ENCODE measurements around the gene C12orf57. TPM values are rescaled to one million over a fixed set of nuclear protein-coding genes. Genes with fewer than 3 reads are reported as not detected.

C12orf57 gene
- total and polyA plus RNA-seq, 9 of the 15 experiments (the other 6 are each of a cell fraction or from before 2014, with no cell fraction given), result 26.7 to 191 (median 107) TPM

DNA sequence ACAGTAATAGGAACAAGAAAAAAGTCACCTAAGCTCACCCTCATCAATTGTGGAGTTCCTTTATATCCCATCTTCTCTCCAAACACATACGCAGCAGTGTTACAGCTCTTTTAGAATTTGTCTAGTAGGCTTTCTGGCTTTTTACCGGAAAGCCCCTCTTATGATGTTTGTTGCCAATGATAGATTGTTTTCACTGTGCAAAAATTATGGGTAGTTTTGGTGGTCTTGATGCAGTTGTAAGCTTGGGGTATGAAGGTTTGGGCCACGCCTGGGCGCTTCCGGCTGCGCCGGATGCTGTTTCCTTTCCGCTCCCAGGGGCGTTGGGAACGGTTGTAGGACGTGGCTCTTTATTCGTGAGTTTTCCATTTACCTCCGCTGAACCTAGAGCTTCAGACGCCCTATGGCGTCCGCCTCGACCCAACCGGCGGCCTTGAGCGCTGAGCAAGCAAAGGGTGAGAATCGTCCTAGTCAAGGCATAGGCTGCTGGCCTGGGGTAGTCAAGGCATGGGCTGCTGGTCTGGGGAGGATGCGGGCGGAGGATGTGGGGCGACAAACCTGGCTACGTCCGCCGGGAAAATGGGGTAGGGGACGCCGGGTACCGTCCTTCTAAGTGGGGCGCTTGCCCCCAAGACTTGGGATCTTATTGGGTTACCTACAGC, at the start of gene C12orf57, which contains the start of gene RNU7-1 (continued):
- TF ChIP-seq LARP7 (IDR thresholded peaks at IDR 0.05) (no peak), PATZ1 (CRISPR knock-in tag; IDR thresholded peaks at IDR 0.05; ENCODE audit: borderline replicate concordance) (peak; percentile 94), CREB3 (tag; conservative IDR thresholded peaks at IDR 0.05; ENCODE audit: low read depth) (no peak), XRCC5 (IDR thresholded peaks at IDR 0.05; ENCODE audit: low read depth, low read length) (0 out of 2 replicates have a peak, but pooled peaks have one; percentile 5), TFAM (CRISPR knock-in tag; conservative IDR thresholded peaks at IDR 0.05) (no peak), ZNF695 (CRISPR knock-in tag; IDR thresholded peaks at IDR 0.05) (peak; percentile 96), SFPQ (IDR thresholded peaks at IDR 0.05; ENCODE audit: low read depth, low read length) (no peak), GTF2E2 (tag; IDR thresholded peaks at IDR 0.05) (peak; percentile 100), THRAP3 (IDR thresholded peaks at IDR 0.05; ENCODE audit: borderline replicate concordance) (0 out of 2 replicates have a peak, but pooled peaks have one; percentile 9), GABPB1 (CRISPR knock-in tag; IDR thresholded peaks at IDR 0.05) (peak; percentile 71), MYBL2 (IDR thresholded peaks at IDR 0.05; ENCODE audit: low read depth) (no peak), MYBL2 (CRISPR knock-in tag; IDR thresholded peaks at IDR 0.05; ENCODE audit: borderline replicate concordance) (no peak), NCOA4 (IDR thresholded peaks at IDR 0.05; ENCODE audit: partially characterized antibody) (peak; percentile 82), FOXK2 (conservative IDR thresholded peaks at IDR 0.05 in 1 of 2, IDR thresholded peaks at IDR 0.05 in 1 of 2; ENCODE audit: low read depth in 2 of 2) (peak in 1 of 2 experiments; percentile 45; a peak in 3 of 4 replicates), ZNF778 (CRISPR knock-in tag; IDR thresholded peaks at IDR 0.05) (no peak), EGR1 (conservative IDR thresholded peaks at IDR 0.05) (no peak), HNRNPK (IDR thresholded peaks at IDR 0.05; ENCODE audit: low read depth, low read length, poor library complexity, severe bottlenecking) (no peak), KDM5B (IDR thresholded peaks at IDR 0.05; ENCODE audit: insufficient replicate concordance, low read depth, low read length) (peak; percentile 99), RFX7 (CRISPR knock-in tag; IDR thresholded peaks at IDR 0.05) (peak; percentile 97), TRIM28 (IDR thresholded peaks at IDR 0.05) (no peak), U2AF1 (optimal IDR thresholded peaks at IDR 0.05; ENCODE audit: low read depth, low read length) (no peak), ZNF354B (CRISPR knock-in tag; IDR thresholded peaks at IDR 0.05) (peak; percentile 77), SOX6 (IDR thresholded peaks at IDR 0.05) (peak; percentile 14; the same call in 1 of the 2 replicates), ZNF668 (CRISPR knock-in tag; IDR thresholded peaks at IDR 0.05) (no peak; the same call in 1 of the 2 replicates)
- TF ChIP-seq, protein P1, sequence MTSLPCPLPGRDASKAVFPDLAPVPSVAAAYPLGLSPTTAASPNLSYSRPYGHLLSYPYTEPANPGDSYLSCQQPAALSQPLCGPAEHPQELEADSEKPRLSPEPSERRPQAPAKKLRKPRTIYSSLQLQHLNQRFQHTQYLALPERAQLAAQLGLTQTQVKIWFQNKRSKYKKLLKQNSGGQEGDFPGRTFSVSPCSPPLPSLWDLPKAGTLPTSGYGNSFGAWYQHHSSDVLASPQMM (CRISPR knock-in tag; IDR thresholded peaks at IDR 0.05), result peak; percentile 95
